IMR-90 (cell line): ENCODE data around the gene MRGPRF. TPM values are rescaled to one million over a fixed set of nuclear protein-coding genes. Genes with fewer than 3 reads are reported as not detected.

Experiments used
- ATAC-seq: fragments of 200-7000 bp; cut with Tn5 transposase; 2 replicates; pipeline ENCODE4 v1.9.1; 2020; ENCODE audit warnings: low read depth, mild to moderate bottlenecking, moderate library complexity
- BruUV-seq: library from RNA; stranded (reverse); fragments of 400-500 nt; replicated peaks from 2 replicates; lab custom pipeline; 2021; lab: Mats Ljungman, UMichigan
- CTCF ChIA-PET: fragments of 300-600 bp; formaldehyde crosslinking; extraction: SDS; loops from one replicate; lab custom pipeline; 2021; ENCODE audit warnings: antibody characterized with exemption; lab: Yijun Ruan, JAX
- POLR2A ChIA-PET: fragments of 300-600 bp; sonication (Branson Sonifier 250); formaldehyde crosslinking; loops from one replicate; lab custom pipeline; 2022; ENCODE audit warnings: antibody characterized with exemption; ENCODE audit not compliant: unreplicated experiment; lab: Charles Lee
- DNase-seq: peaks from one replicate; pipeline ENCODE4 v3.0.0; 2013
- H2AFZ ChIP-seq: replicated peaks from 2 replicates; pipeline ENCODE3; 2013; ENCODE audit warnings: low read length, mild to moderate bottlenecking; ENCODE audit not compliant: poor library complexity
- H2AK5ac ChIP-seq: 2 replicates; pipeline ENCODE4 v1.6.1; 2013; ENCODE audit warnings: low read depth, low read length, inconsistent platforms
- H2AK9ac ChIP-seq: replicated peaks from 2 replicates; pipeline ENCODE3; 2013; ENCODE audit warnings: mild to moderate bottlenecking, low read depth, low read length, moderate library complexity; ENCODE audit not compliant: poor library complexity
- H2BK120ac ChIP-seq: 2 replicates; pipeline ENCODE4 v1.6.1; 2013; ENCODE audit warnings: low read depth, low read length, inconsistent platforms
- H2BK15ac ChIP-seq: 3 replicates; pipeline ENCODE4 v1.6.1; 2013; ENCODE audit warnings: low read depth, low read length, inconsistent platforms
- H2BK20ac ChIP-seq: 2 replicates; pipeline ENCODE4 v1.6.1; 2013; ENCODE audit warnings: low read depth, mild to moderate bottlenecking, inconsistent platforms, low read length, moderate library complexity
- H2BK5ac ChIP-seq: 2 replicates; pipeline ENCODE4 v1.6.1; 2013; ENCODE audit warnings: mild to moderate bottlenecking, low read depth, low read length, inconsistent platforms; ENCODE audit not compliant: poor library complexity, severe bottlenecking
- H3K14ac ChIP-seq: replicated peaks from 2 replicates; pipeline ENCODE4 v1.6.1; 2013; ENCODE audit warnings: low read depth, low read length, inconsistent platforms
- H3K18ac ChIP-seq: 2 replicates; pipeline ENCODE4 v1.6.1; 2013; ENCODE audit warnings: low read depth, low read length, control low read depth
- H3K23ac ChIP-seq: 2 replicates; pipeline ENCODE4 v1.6.1; 2013; ENCODE audit warnings: low read depth, low read length, inconsistent platforms
- H3K27ac ChIP-seq: 2 replicates; pipeline ENCODE4 v1.5.1; 2013; ENCODE audit warnings: mild to moderate bottlenecking, control low read depth, low read length; ENCODE audit not compliant: insufficient read depth
- H3K27me3 ChIP-seq: 2 replicates; pipeline ENCODE4 v1.6.1; 2013; ENCODE audit warnings: low read length; ENCODE audit not compliant: control insufficient read depth, insufficient read depth
- H3K36me3 ChIP-seq: 2 replicates; pipeline ENCODE4 v1.6.1; 2013; ENCODE audit warnings: low read length, mixed read lengths; ENCODE audit not compliant: control insufficient read depth, insufficient read depth
- H3K4ac ChIP-seq: 2 replicates; pipeline ENCODE4 v1.6.1; 2013; ENCODE audit warnings: low read depth, low read length, inconsistent platforms
- H3K4me1 ChIP-seq: 2 replicates; pipeline ENCODE4 v1.6.1; 2013; ENCODE audit warnings: low read length, mixed read lengths; ENCODE audit not compliant: control insufficient read depth, insufficient read depth
- H3K4me2 ChIP-seq: 2 replicates; pipeline ENCODE4 v1.6.1; 2013; ENCODE audit warnings: low read depth, mild to moderate bottlenecking, control low read depth, low read length, moderate library complexity
- H3K4me3 ChIP-seq: 2 replicates; pipeline ENCODE4 v1.5.1; 2013; ENCODE audit warnings: low read depth, mild to moderate bottlenecking, control low read depth, low read length, moderate library complexity; ENCODE audit not compliant: insufficient read depth
- H3K56ac ChIP-seq: 2 replicates; pipeline ENCODE4 v1.6.1; 2013; ENCODE audit warnings: low read length, inconsistent platforms; ENCODE audit not compliant: insufficient read depth; ENCODE audit errors: extremely low read depth
- H3K79me1 ChIP-seq, 2 experiments: 2 replicates each; pipeline ENCODE4 v1.6.1; 2013; ENCODE audit warnings: low read length in 2 of 2, inconsistent platforms in 1 of 2, low read depth in 1 of 2
- H3K9ac ChIP-seq: 2 replicates; pipeline ENCODE4 v1.6.1; 2013; ENCODE audit warnings: low read depth, low read length, control low read depth
- H3K9me1 ChIP-seq: 2 replicates; pipeline ENCODE4 v1.6.1; 2013; ENCODE audit warnings: low read length, inconsistent platforms; ENCODE audit not compliant: insufficient read depth
- H3K9me3 ChIP-seq: 2 replicates; pipeline ENCODE4 v1.6.1; 2013; ENCODE audit warnings: low read length; ENCODE audit not compliant: control insufficient read depth, insufficient read depth
- H4K20me1 ChIP-seq: 2 replicates; pipeline ENCODE4 v1.6.1; 2013; ENCODE audit warnings: low read length, inconsistent platforms; ENCODE audit not compliant: insufficient read depth
- H4K5ac ChIP-seq: 2 replicates; pipeline ENCODE4 v1.6.1; 2013; ENCODE audit warnings: mild to moderate bottlenecking, low read depth, low read length, control low read depth
- H4K8ac ChIP-seq, 2 experiments: 2 replicates each; pipeline ENCODE4 v1.6.1; 2013; ENCODE audit warnings: low read depth in 2 of 2, low read length in 2 of 2, control low read depth in 1 of 2, inconsistent platforms in 1 of 2
- H4K91ac ChIP-seq: 2 replicates; pipeline ENCODE4 v1.6.1; 2013; ENCODE audit warnings: low read depth, low read length, inconsistent platforms; ENCODE audit not compliant: insufficient read depth
- BHLHE40 ChIP-seq: fragments of 150-350 bp; IDR thresholded peaks from 2 replicates; pipeline ENCODE4 v1.6.1; 2016; ENCODE audit warnings: mild to moderate bottlenecking, low read depth, low read length
- CHD1 ChIP-seq: IDR thresholded peaks from 2 replicates; pipeline ENCODE4 v1.6.1; 2012; ENCODE audit warnings: low read depth, low read length, improper control_type of control experiment
- ELK1 ChIP-seq: fragments of 150-350 bp; IDR thresholded peaks from 2 replicates; pipeline ENCODE4 v1.6.1; 2016; ENCODE audit warnings: low read depth, mild to moderate bottlenecking, low read length, moderate library complexity, borderline replicate concordance
- MAZ ChIP-seq: IDR thresholded peaks from 2 replicates; pipeline ENCODE4 v1.6.1; 2012; ENCODE audit warnings: low read depth, mild to moderate bottlenecking, low read length, improper control_type of control experiment, moderate library complexity, borderline replicate concordance
- MXI1 ChIP-seq: IDR thresholded peaks from 2 replicates; pipeline ENCODE4 v1.6.1; 2012; ENCODE audit warnings: low read depth, mild to moderate bottlenecking, low read length, moderate library complexity, borderline replicate concordance
- POLR2A ChIP-seq: IDR thresholded peaks from 2 replicates; pipeline ENCODE4 v1.6.1; 2012; ENCODE audit warnings: mild to moderate bottlenecking, low read depth, low read length
- RCOR1 ChIP-seq: IDR thresholded peaks from 2 replicates; pipeline ENCODE4 v1.6.1; 2012; ENCODE audit warnings: mild to moderate bottlenecking, low read length, improper control_type of control experiment; ENCODE audit not compliant: insufficient replicate concordance
- RFX5 ChIP-seq: IDR thresholded peaks from 2 replicates; pipeline ENCODE4 v1.8.0; 2012; ENCODE audit warnings: low read depth, mild to moderate bottlenecking, low read length, moderate library complexity
- SMC3 ChIP-seq: fragments of 150-350 bp; IDR thresholded peaks from 2 replicates; pipeline ENCODE4 v1.6.1; 2016; ENCODE audit warnings: low read depth, mild to moderate bottlenecking, antibody characterized with exemption, low read length, moderate library complexity
- WGBS, 2 experiments: methylation state at CpG; one replicate each; pipeline versions ENCODE4 v1.1.5 to v1.1.7; 2013; ENCODE audit warnings: missing lambda C conversion rate in 2 of 2; ENCODE audit not compliant: insufficient read length in 1 of 2; ENCODE audit errors: extremely low coverage in 2 of 2; 5-methylcytosine and 5-hydroxymethylcytosine counted together
- dilution Hi-C: fragments of 300-500 bp; cut with HindIII; formaldehyde crosslinking; loops from one replicate; pipeline ENCODE4 v1.14.3; 2018; ENCODE audit warnings: low sequenced_read_pairs; ENCODE audit not compliant: unreplicated experiment
- in situ Hi-C: fragments of 300-500 bp; cut with MboI; formaldehyde crosslinking; loops from 3 replicates; pipeline ENCODE4 v1.14.3; 2019; ENCODE audit warnings: low sequenced_read_pairs, inconsistent platforms, mixed read lengths
- intact Hi-C: fragments of 100-400 bp; cut with micrococcal nuclease; formaldehyde crosslinking; loops from 2 replicates; pipeline ENCODE4 v1.10.0; 2022
- polyA plus RNA-seq, 3 experiments: library from polyadenylated mRNA; depleted of rRNA; stranded (reverse); fragments of >200 nt; gene quantifications; 2 replicates each; pipeline ENCODE4 v1.2.3, GENCODE V29; 2012; ENCODE audit warnings: low replicate concordance in 1 of 3
- total RNA-seq: library from RNA; depleted of rRNA; stranded (reverse); fragments of >200 nt; gene quantifications from 2 replicates; pipeline ENCODE4 v1.2.3, GENCODE V29; 2012

The MRGPRF gene
- total and polyA plus RNA-seq, 2 of the 4 experiments (the other 2 are of a cell fraction) = 6.3 to 28.8 TPM

DNA sequence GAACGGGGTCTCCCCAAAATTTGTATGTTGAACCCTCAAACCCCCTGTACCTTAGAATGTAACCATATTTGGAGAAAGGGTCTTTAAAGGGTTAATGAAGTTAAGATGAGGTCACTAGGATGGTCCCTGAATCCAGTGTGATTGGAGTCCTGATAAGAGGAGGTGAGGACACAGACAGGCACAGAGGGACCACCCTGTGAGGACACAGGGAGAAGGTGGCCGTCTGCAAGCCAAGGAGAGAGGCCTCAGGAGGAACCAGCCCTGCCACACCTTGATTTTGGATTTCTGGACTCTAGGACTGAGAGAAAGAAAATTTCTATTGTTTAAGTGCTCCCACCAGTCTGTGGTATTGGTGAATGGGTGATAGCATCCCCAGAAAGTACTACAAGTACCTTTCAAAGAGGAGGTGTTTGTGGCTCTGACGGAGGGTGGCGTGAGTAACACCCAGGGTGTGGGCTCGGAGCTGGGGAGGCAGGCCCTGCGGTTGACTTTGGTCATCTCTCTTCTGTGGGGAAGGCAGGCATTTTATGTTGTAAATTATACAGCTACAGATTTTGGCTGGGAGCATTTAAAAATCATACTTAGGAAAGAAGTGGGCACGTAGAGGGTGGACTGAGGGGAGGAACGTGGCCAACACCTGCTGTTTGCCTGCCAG is 13.8 kb downstream of the MRGPRF start:
- Histone ChIP-seq H2AK5ac (peak overlapping the region; percentile 58; the same call in 1 of the 2 replicates), H2AFZ (no peak overlapping the region), H4K8ac (no peak overlapping the region), H3K9me3 (no peaks in the 10 kb centered on the region), H4K20me1 (no peaks in the 10 kb centered on the region; the same call in 1 of the 2 replicates), H3K36me3 (peaks cover 16% of the 10 kb centered on the region; the same call in 1 of the 2 replicates), H3K4me1 (peaks cover 26% of the 10 kb centered on the region), H3K9ac (no peak overlapping the region), H3K27me3 (peaks cover 2% of the 10 kb centered on the region; the same call in 1 of the 2 replicates), H3K27ac (no peak overlapping the region), H3K79me1 (peaks cover 0 to 5% of the 10 kb centered on the region in 2 experiments; a peak in 2 of 4 replicates), H2BK120ac (no peak overlapping the region), H3K23ac (no peak overlapping the region), H3K9me1 (peaks cover 10% of the 10 kb centered on the region; the same call in 1 of the 2 replicates), H2BK5ac (no peak overlapping the region), H3K18ac (no peak overlapping the region), H3K4ac (no peak overlapping the region), H3K4me2 (no peak overlapping the region), H4K91ac (no peak overlapping the region), H4K5ac (no peak overlapping the region), H3K14ac (no peak overlapping the region), H3K4me3 (no peak overlapping the region), H2BK15ac (peak overlapping the region; percentile 55; the same call in 1 of the 3 replicates), H2AK9ac (no peak overlapping the region), H2BK20ac (no peak overlapping the region; the same call in 1 of the 2 replicates), H3K56ac (no peak overlapping the region)
- no peak for TF ChIP-seq ELK1
- no peak for TF ChIP-seq SMC3
- TF ChIP-seq BHLHE40 = no peak
- no peak for TF ChIP-seq MXI1
- TF ChIP-seq CHD1 = no peak
- TF ChIP-seq POLR2A = no peak
- no peak for TF ChIP-seq RFX5
- no peak for TF ChIP-seq RCOR1
- no peak for TF ChIP-seq MAZ
- in situ Hi-C loops (no loop called here), intact Hi-C loops (no loop called here), dilution Hi-C loops (no loop called here)
- ChIA-PET CTCF (interaction anchor here (0.6 kb wide), 1 partner anchor 108 kb away, joined by 3 read pairs; no protein-coding TSS in a partner anchor), POLR2A (no interaction called here)
- ATAC-seq (no peak), DNase-seq (no peak)
- WGBS, 2 experiments = 100% methylated on average over 2 of the region's 8 CpGs; no CpG with 5 or more reads in 1 of the 2 experiments
- no TSS peak for BruUV-seq
